ENCODE measurements around the gene PHF19. TPM values are rescaled to one million over a fixed set of nuclear protein-coding genes. Genes with fewer than 3 reads are reported as not detected.

PHF19 gene
- total RNA-seq, 1 experiment from 2014 or later: 39.0 TPM

- TF ChIP-seq ETV6 (CRISPR knock-in tag; IDR thresholded peaks at IDR 0.05): no peak
- TF ChIP-seq GTF2I (CRISPR knock-in tag; conservative IDR thresholded peaks at IDR 0.05): no peak
- no peak for TF ChIP-seq ZNF512 (CRISPR knock-in tag; IDR thresholded peaks at IDR 0.05; ENCODE audit: borderline replicate concordance)
- no peak for TF ChIP-seq NR3C1 (CRISPR knock-in tag; conservative IDR thresholded peaks at IDR 0.05; ENCODE audit: low read depth)
- no peak for TF ChIP-seq RELA (CRISPR knock-in tag; IDR thresholded peaks at IDR 0.05; ENCODE audit: borderline replicate concordance)
- TF ChIP-seq MYBL2 (CRISPR knock-in tag; IDR thresholded peaks at IDR 0.05): no peak
- no peak for TF ChIP-seq ZNF232 (CRISPR knock-in tag; IDR thresholded peaks at IDR 0.05)
- no peak for TF ChIP-seq FOXP1 (CRISPR knock-in tag; IDR thresholded peaks at IDR 0.05; ENCODE audit: borderline replicate concordance)
- TF ChIP-seq ZNF219 (CRISPR knock-in tag; IDR thresholded peaks at IDR 0.05; ENCODE audit: borderline replicate concordance): no peak
Observed at GRCh38 chr9:120850315-120850714, 26.7 kb downstream of the PHF19 start (continued).

GRCh38 chr9:120846906-120847305, 30.1 kb downstream of the PHF19 start:
- ATAC-seq (no peak), DNase-seq (ENCODE audit: low spot score) (no peak)
- peaks cover 13% of the 10 kb centered on the region for H3K36me3 Mint-ChIP-seq
- TF ChIP-seq EMX1 (CRISPR knock-in tag; IDR thresholded peaks at IDR 0.05) (no peak), ELF4 (CRISPR knock-in tag; IDR thresholded peaks at IDR 0.05; ENCODE audit: low read depth) (no peak), CDX4 (CRISPR knock-in tag; IDR thresholded peaks at IDR 0.05; ENCODE audit: borderline replicate concordance) (no peak), ZNF425 (CRISPR knock-in tag; conservative IDR thresholded peaks at IDR 0.05) (no peak), ERG (CRISPR knock-in tag; IDR thresholded peaks at IDR 0.05) (no peak), NFATC4 (CRISPR knock-in tag; IDR thresholded peaks at IDR 0.05) (no peak), FOXP1 (CRISPR knock-in tag; IDR thresholded peaks at IDR 0.05; ENCODE audit: borderline replicate concordance) (no peak), ZNF138 (CRISPR knock-in tag; conservative IDR thresholded peaks at IDR 0.05) (no peak), ZNF396 (CRISPR knock-in tag; IDR thresholded peaks at IDR 0.05; ENCODE audit: borderline replicate concordance) (no peak), CREB1 (CRISPR knock-in tag; IDR thresholded peaks at IDR 0.05) (no peak), ESRRA (CRISPR knock-in tag; IDR thresholded peaks at IDR 0.05; ENCODE audit: borderline replicate concordance) (no peak), MAX (CRISPR knock-in tag; IDR thresholded peaks at IDR 0.05) (no peak), CTCF (IDR thresholded peaks at IDR 0.05) (no peak), HMGA2 (CRISPR knock-in tag; IDR thresholded peaks at IDR 0.05) (no peak)
- H3K27me3 Mint-ChIP-seq (ENCODE audit: low read depth): no peaks in the 10 kb centered on the region
- no peak overlapping the region; the same call in 1 of the 2 replicates for H3K27ac Mint-ChIP-seq
- no peak overlapping the region for H3K4me3 Mint-ChIP-seq
- POLR2A ChIA-PET: no interaction called here
- no peaks in the 10 kb centered on the region for H3K9me3 Mint-ChIP-seq
- H3K4me1 Mint-ChIP-seq: peaks cover 34% of the 10 kb centered on the region
- CTCF ChIA-PET: interaction anchor here (1.0 to 1.1 kb wide), 2 partner anchors 17 to 213 kb away, joined by 3 read pairs; no protein-coding TSS in a partner anchor
